Transverse colon (tissue), 4 donors: ENCODE measurements around the gene SUGCT. TPM values are rescaled to one million over a fixed set of nuclear protein-coding genes. Genes with fewer than 3 reads are reported as not detected.

Experiments
- DNase-seq: peaks from one replicate; pipeline ENCODE4 v3.0.0-alpha.2; 2019
- H3K27ac ChIP-seq, 4 donors: fragments of 200-600 bp; sonication (generic); 2 replicates each; pipeline ENCODE4 v1.5.1; 2016 to 2018; ENCODE audit warnings: inconsistent platforms in 4 of 4
- H3K27me3 ChIP-seq: fragments of 200-600 bp; sonication (generic); 2 replicates; pipeline ENCODE4 v1.5.1; 2017; ENCODE audit warnings: inconsistent platforms
- H3K36me3 ChIP-seq, 4 donors: fragments of 200-600 bp; sonication (generic); 2 replicates each; pipeline ENCODE4 v1.5.1; 2017 to 2019; ENCODE audit warnings: inconsistent platforms in 4 of 4
- H3K4me1 ChIP-seq, 4 donors: fragments of 200-600 bp; sonication (generic); 2 replicates each; pipeline ENCODE4 v1.5.1; 2017 to 2020; ENCODE audit warnings: inconsistent platforms in 4 of 4
- H3K4me3 ChIP-seq, 4 donors: fragments of 200-600 bp; sonication (generic); 1 replicate in 1 of 4; 2 replicates in 3 of 4; pipeline versions ENCODE4 v1.5.1 to v1.6.1; 2017 to 2019; ENCODE audit warnings: inconsistent platforms in 4 of 4
- H3K9me3 ChIP-seq, 2 donors: fragments of 200-600 bp; sonication (generic); 2 replicates each; pipeline ENCODE4 v1.5.1; 2017 to 2019; ENCODE audit warnings: inconsistent platforms in 2 of 2
- EP300 ChIP-seq: sonication (generic); formaldehyde crosslinking; IDR thresholded peaks from one replicate; pipeline ENCODE4 v1.6.1; 2017; ENCODE audit warnings: antibody characterized with exemption, low read depth
- POLR2A ChIP-seq: fragments of 450-650 bp; IDR thresholded peaks from one replicate; pipeline ENCODE4 v1.6.1; 2016; ENCODE audit warnings: antibody characterized with exemption, mild to moderate bottlenecking, moderate library complexity
- POLR2AphosphoS5 ChIP-seq, 3 donors: sonication (generic); formaldehyde crosslinking; IDR thresholded peaks; one replicate each; pipeline ENCODE4 v1.6.1; 2016; ENCODE audit warnings: antibody characterized with exemption in 3 of 3
- WGBS, 2 donors: methylation state at CpG; one replicate each; pipeline ENCODE4 v1.1.5; 2018; ENCODE audit warnings: low coverage in 1 of 2; 5-methylcytosine and 5-hydroxymethylcytosine counted together
- in situ Hi-C, 4 donors: fragments of 200-750 bp; cut with MboI; loops; one replicate each; pipeline versions ENCODE4 v1.15.0 to v1.15.1; 2017; ENCODE audit warnings: low sequenced_read_pairs in 3 of 4, low pct_ligation_motif_present in 1 of 4, low pct_unique_long_range_greater_than_20kb in 1 of 4
- intact Hi-C: fragments of 100-400 bp; cut with DNase I; formaldehyde crosslinking; loops from one replicate; pipeline ENCODE4 v1.15.1; 2023; ENCODE audit warnings: low total_unique reads
- total RNA-seq, 4 donors: library from RNA; depleted of rRNA; stranded (reverse); fragments of >200 nt; gene quantifications; one replicate each; pipeline ENCODE4 v1.1.0, GENCODE V29; 2016
- TF ChIP-seq, protein P1 (sequence below), 5 experiments: fragments of 200-600 bp in 3 of 5; fragments of 450-650 bp in 2 of 5; sonication (generic) in 3 of 5; IDR thresholded peaks; 1 replicate in 2 of 5; 2 replicates in 3 of 5; pipeline ENCODE4 v1.5.1; 2016 to 2017; ENCODE audit warnings: antibody characterized with exemption in 5 of 5, inconsistent platforms in 3 of 5, mild to moderate bottlenecking in 2 of 5, moderate library complexity in 1 of 5

SUGCT gene
- total RNA-seq, 4 donors from 2014 or later: 2.6 to 44.5 (median 15.9) TPM

DNA sequence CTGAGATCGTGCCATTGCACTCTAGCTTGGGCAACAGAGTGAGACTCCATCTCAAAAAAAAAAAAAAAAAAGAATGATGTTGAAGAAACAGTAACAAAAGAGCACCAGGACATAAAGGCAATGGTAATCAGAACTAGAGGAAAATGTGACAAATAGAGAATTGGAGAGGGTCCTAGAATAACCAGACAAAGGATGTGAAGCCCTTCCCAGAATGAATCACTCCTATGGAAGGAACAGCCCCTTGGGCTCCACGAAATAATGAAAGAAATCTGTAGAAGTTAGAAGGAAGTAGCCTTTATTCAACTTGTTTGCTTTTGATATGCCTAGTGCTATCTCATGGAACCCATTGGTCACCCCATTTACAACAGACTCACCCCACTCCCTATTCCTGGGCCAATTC is 169.2 kb downstream of the SUGCT start:
- no peaks in the 10 kb centered on the region for H3K27me3 ChIP-seq
- TF ChIP-seq POLR2AphosphoS5 (IDR thresholded peaks at IDR 0.05) (no peak), EP300 (no peak), POLR2A (no peak)
- TF ChIP-seq, protein P1, sequence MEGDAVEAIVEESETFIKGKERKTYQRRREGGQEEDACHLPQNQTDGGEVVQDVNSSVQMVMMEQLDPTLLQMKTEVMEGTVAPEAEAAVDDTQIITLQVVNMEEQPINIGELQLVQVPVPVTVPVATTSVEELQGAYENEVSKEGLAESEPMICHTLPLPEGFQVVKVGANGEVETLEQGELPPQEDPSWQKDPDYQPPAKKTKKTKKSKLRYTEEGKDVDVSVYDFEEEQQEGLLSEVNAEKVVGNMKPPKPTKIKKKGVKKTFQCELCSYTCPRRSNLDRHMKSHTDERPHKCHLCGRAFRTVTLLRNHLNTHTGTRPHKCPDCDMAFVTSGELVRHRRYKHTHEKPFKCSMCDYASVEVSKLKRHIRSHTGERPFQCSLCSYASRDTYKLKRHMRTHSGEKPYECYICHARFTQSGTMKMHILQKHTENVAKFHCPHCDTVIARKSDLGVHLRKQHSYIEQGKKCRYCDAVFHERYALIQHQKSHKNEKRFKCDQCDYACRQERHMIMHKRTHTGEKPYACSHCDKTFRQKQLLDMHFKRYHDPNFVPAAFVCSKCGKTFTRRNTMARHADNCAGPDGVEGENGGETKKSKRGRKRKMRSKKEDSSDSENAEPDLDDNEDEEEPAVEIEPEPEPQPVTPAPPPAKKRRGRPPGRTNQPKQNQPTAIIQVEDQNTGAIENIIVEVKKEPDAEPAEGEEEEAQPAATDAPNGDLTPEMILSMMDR (IDR thresholded peaks at IDR 0.05): no peak
- peaks cover 0 to 3% (median 0%) of the 10 kb centered on the region in 4 donors for H3K4me1 ChIP-seq
- intact Hi-C loops: no loop called here
- WGBS, 2 donors: 75 to 96% methylated on average over 2 of the region's 2 CpGs
- H3K36me3 ChIP-seq: no peaks in the 10 kb centered on the region
- no peak for DNase-seq
- H3K27ac ChIP-seq: no peak overlapping the region
- H3K9me3 ChIP-seq: no peaks in the 10 kb centered on the region
- no peak overlapping the region for H3K4me3 ChIP-seq
- in situ Hi-C loops: no loop called here

GRCh38 chr7:40305229-40305628 is 170.4 kb downstream of the SUGCT start:
- Histone ChIP-seq H3K4me1 (peaks cover 0 to 3% (median 0%) of the 10 kb centered on the region in 4 donors), H3K4me3 (no peak overlapping the region), H3K9me3 (no peaks in the 10 kb centered on the region), H3K36me3 (no peaks in the 10 kb centered on the region), H3K27ac (no peak overlapping the region), H3K27me3 (no peaks in the 10 kb centered on the region)
- in situ Hi-C loops: no loop called here
- intact Hi-C loops: no loop called here
- DNase-seq: no peak
- no peak for TF ChIP-seq EP300
- no peak for TF ChIP-seq POLR2A
- TF ChIP-seq POLR2AphosphoS5 (IDR thresholded peaks at IDR 0.05): no peak
- TF ChIP-seq, protein P1 (IDR thresholded peaks at IDR 0.05): no peak

- WGBS, 2 donors: 66 to 69% methylated on average over 2 of the region's 2 CpGs
- H3K27ac ChIP-seq: no peak overlapping the region
- H3K9me3 ChIP-seq: no peaks in the 10 kb centered on the region
- TF ChIP-seq EP300 (no peak), POLR2AphosphoS5 (IDR thresholded peaks at IDR 0.05) (no peak), POLR2A (no peak)
- TF ChIP-seq, protein P1 (IDR thresholded peaks at IDR 0.05): no peak
- intact Hi-C loops: no loop called here
- no peaks in the 10 kb centered on the region for H3K27me3 ChIP-seq
- H3K4me3 ChIP-seq: no peak overlapping the region
- in situ Hi-C loops: no loop called here
- no peak for DNase-seq
- H3K4me1 ChIP-seq: peaks cover 0 to 3% (median 0%) of the 10 kb centered on the region in 4 donors
- H3K36me3 ChIP-seq: no peaks in the 10 kb centered on the region
Measured at GRCh38 chr7:40306025-40306424, 171.2 kb downstream of the SUGCT start.

DNA sequence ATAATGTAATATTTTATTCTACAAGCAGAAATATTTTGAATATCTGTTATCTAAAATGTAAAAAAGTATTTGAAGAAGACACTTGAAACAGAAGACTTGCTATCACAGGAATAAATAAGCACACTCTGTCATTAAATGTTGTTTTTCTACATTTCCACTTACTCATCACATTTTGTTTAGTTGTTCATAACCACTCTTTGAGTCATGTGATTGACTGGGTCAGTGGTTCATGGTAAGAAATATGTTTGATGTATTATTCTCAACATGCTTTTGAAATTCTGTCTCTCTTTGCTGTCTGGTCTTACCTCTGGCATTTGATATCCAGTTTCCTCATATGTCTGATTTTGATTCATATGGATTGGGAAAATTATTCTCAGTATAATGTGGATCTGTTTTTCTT is 171.8 kb downstream of the SUGCT start:
- DNase-seq: no peak
- peaks cover 0 to 3% (median 0%) of the 10 kb centered on the region in 4 donors for H3K4me1 ChIP-seq
- in situ Hi-C loops (no loop called here), intact Hi-C loops (no loop called here)
- no peaks in the 10 kb centered on the region for H3K27me3 ChIP-seq
- no peaks in the 10 kb centered on the region for H3K36me3 ChIP-seq
- no peak overlapping the region for H3K27ac ChIP-seq
- H3K4me3 ChIP-seq: no peak overlapping the region
- TF ChIP-seq POLR2AphosphoS5 (IDR thresholded peaks at IDR 0.05) (no peak), EP300 (no peak), POLR2A (no peak)
- TF ChIP-seq, protein P1 (IDR thresholded peaks at IDR 0.05): no peak
- no peaks in the 10 kb centered on the region for H3K9me3 ChIP-seq
